GM12878 (cell line): ENCODE results near the gene CXCL14. TPM values are rescaled to one million over a fixed set of nuclear protein-coding genes. Genes with fewer than 3 reads are reported as not detected.

Experiments used
- ATAC-seq: fragments of 200-7000 bp; cut with Tn5 transposase; 3 replicates; pipeline ENCODE4 v1.9.1; 2020; ENCODE audit warnings: mild to moderate bottlenecking, moderate library complexity
- BruUV-seq: library from RNA; stranded (reverse); fragments of 400-500 nt; replicated peaks from 2 replicates; lab custom pipeline; 2021; lab: Mats Ljungman, UMichigan
- CTCF ChIA-PET: fragments of 300-600 bp; sonication (Branson Sonifier 250); formaldehyde crosslinking; extraction: SDS; loops from one replicate; lab custom pipeline; 2021; ENCODE audit warnings: inconsistent platforms; lab: Yijun Ruan, JAX
- POLR2A ChIA-PET: fragments of 350-600 bp; formaldehyde crosslinking; extraction: SDS; loops from one replicate; lab custom pipeline; 2021; ENCODE audit warnings: inconsistent platforms; lab: Charles Lee
- RAD21 ChIA-PET: fragments of 300-600 bp; sonication (Branson Sonifier 250); formaldehyde crosslinking; loops from one replicate; lab custom pipeline; 2023; ENCODE audit warnings: antibody characterized with exemption; ENCODE audit not compliant: unreplicated experiment; lab: Charles Lee
- SMC1A ChIA-PET: fragments of 300-600 bp; sonication (Branson Sonifier 250); formaldehyde crosslinking; loops from one replicate; lab custom pipeline; 2023; ENCODE audit not compliant: unreplicated experiment, uncharacterized antibody; lab: Charles Lee
- DNase-seq: peaks from one replicate; pipeline ENCODE4 v3.0.0-alpha.2; 2011; ENCODE audit warnings: low read depth, low spot score
- FAIRE-seq: peaks from 3 replicates; lab custom pipeline; 2011; peaks lifted over from hg19 to GRCh38; lab: Jason Lieb, UNC
- H2AFZ ChIP-seq: 2 replicates; pipeline ENCODE4 v1.6.0; 2011; ENCODE audit warnings: low read depth, low read length, control low read depth; ENCODE audit not compliant: control insufficient read depth
- H3K27ac ChIP-seq: 2 replicates; pipeline ENCODE4 v1.5.1; 2011; ENCODE audit warnings: control low read depth; ENCODE audit not compliant: control insufficient read depth, insufficient read depth
- H3K27me3 ChIP-seq, 2 experiments: replicated peaks in 1 of 2; 2 replicates each; pipeline versions ENCODE4 v1.6.0 to v1.6.1; 2011; ENCODE audit warnings: low read length in 1 of 2; ENCODE audit not compliant: control insufficient read depth in 2 of 2, insufficient read depth in 2 of 2
- H3K36me3 ChIP-seq, 2 experiments: 2 replicates each; pipeline ENCODE4 v1.5.1; 2011; ENCODE audit warnings: low read length in 1 of 2; ENCODE audit not compliant: control insufficient read depth in 2 of 2, insufficient read depth in 2 of 2
- H3K4me1 ChIP-seq: 2 replicates; pipeline ENCODE4 v1.6.1; 2011; ENCODE audit warnings: mild to moderate bottlenecking, low read length, moderate library complexity, mixed read lengths; ENCODE audit not compliant: control insufficient read depth, insufficient read depth
- H3K4me2 ChIP-seq: 2 replicates; pipeline ENCODE4 v1.6.0; 2011; ENCODE audit warnings: control low read depth; ENCODE audit not compliant: control insufficient read depth, insufficient read depth
- H3K4me3 ChIP-seq: fragments of 200-600 bp; sonication (generic); 2 replicates; pipeline ENCODE4 v1.5.1; 2016
- H3K79me2 ChIP-seq: 2 replicates; pipeline ENCODE4 v1.6.0; 2011; ENCODE audit warnings: low read length; ENCODE audit not compliant: control insufficient read depth, insufficient read depth
- H3K9ac ChIP-seq: 2 replicates; pipeline ENCODE4 v1.8.0; 2011; ENCODE audit warnings: low read length, control low read depth, mixed read lengths; ENCODE audit not compliant: control insufficient read depth, insufficient read depth
- H3K9me3 ChIP-seq: replicated peaks from 3 replicates; pipeline ENCODE4 v1.5.1; 2011; ENCODE audit warnings: mild to moderate bottlenecking, low read length; ENCODE audit not compliant: control insufficient read depth, insufficient read depth
- H4K20me1 ChIP-seq: 2 replicates; pipeline ENCODE4 v1.6.0; 2011; ENCODE audit not compliant: control insufficient read depth, insufficient read depth
- ASH2L ChIP-seq: fragments of 300-600, 200-600 bp; sonication (generic); IDR thresholded peaks from 2 replicates; pipeline ENCODE4 v1.6.1; 2017; ENCODE audit warnings: low read depth, mild to moderate bottlenecking, borderline replicate concordance
- ATF3 ChIP-seq: IDR thresholded peaks from 2 replicates; pipeline ENCODE4 v1.6.1; 2011; ENCODE audit warnings: low read depth, mild to moderate bottlenecking, low read length, moderate library complexity, borderline replicate concordance; ENCODE audit errors: extremely low read depth
- ATF7 ChIP-seq: fragments of 450-650 bp; IDR thresholded peaks from 2 replicates; pipeline ENCODE4 v1.6.1; 2016; ENCODE audit warnings: low read depth, mild to moderate bottlenecking
- BMI1 ChIP-seq: fragments of 450-650 bp; IDR thresholded peaks from 2 replicates; pipeline ENCODE4 v1.6.1; 2016; ENCODE audit warnings: mild to moderate bottlenecking, moderate library complexity, borderline replicate concordance
- CBX3 ChIP-seq: fragments of 200-600 bp; sonication (generic); IDR thresholded peaks from 2 replicates; pipeline ENCODE4 v1.6.1; 2016; ENCODE audit warnings: low read depth, borderline replicate concordance
- CHD2 ChIP-seq: IDR thresholded peaks from 2 replicates; pipeline ENCODE4 v1.6.1; 2011; ENCODE audit warnings: low read depth, low read length, improper control_type of control experiment, borderline replicate concordance
- CHD4 ChIP-seq: fragments of 200-600 bp; sonication (generic); IDR thresholded peaks from 2 replicates; pipeline ENCODE4 v1.6.1; 2016; ENCODE audit warnings: mild to moderate bottlenecking
- EED ChIP-seq: sonication (generic); IDR thresholded peaks from 2 replicates; pipeline ENCODE4 v1.6.1; 2016; ENCODE audit warnings: antibody characterized with exemption, low read depth
- ETV6 ChIP-seq, 2 experiments: fragments of 450-650 bp in 1 of 2; IDR thresholded peaks in 1 of 2; conservative IDR thresholded peaks in 1 of 2; 2 replicates each; pipeline ENCODE4 v1.6.1; 2014; ENCODE audit warnings: antibody characterized with exemption in 1 of 2, borderline replicate concordance in 1 of 2, low read depth in 1 of 2, mild to moderate bottlenecking in 1 of 2, moderate library complexity in 1 of 2
- HDGF ChIP-seq: fragments of 450-650 bp; IDR thresholded peaks from 2 replicates; pipeline ENCODE4 v1.6.1; 2016; ENCODE audit warnings: antibody characterized with exemption
- LARP7 ChIP-seq: fragments of 450-650 bp; IDR thresholded peaks from 2 replicates; pipeline ENCODE4 v1.6.1; 2017; ENCODE audit warnings: mild to moderate bottlenecking
- MEF2A ChIP-seq: IDR thresholded peaks from 2 replicates; pipeline ENCODE4 v1.6.1; 2011; ENCODE audit warnings: low read depth, mild to moderate bottlenecking, low read length, moderate library complexity; ENCODE audit not compliant: insufficient read depth
- MTA2 ChIP-seq: fragments of 450-650 bp; IDR thresholded peaks from 2 replicates; pipeline ENCODE4 v1.6.1; 2016; ENCODE audit warnings: low read depth, mild to moderate bottlenecking, moderate library complexity
- NFYA ChIP-seq: IDR thresholded peaks from 2 replicates; pipeline ENCODE4 v1.6.1; 2011; ENCODE audit warnings: low read depth, mild to moderate bottlenecking, low read length, improper control_type of control experiment, borderline replicate concordance
- NR2F1 ChIP-seq: fragments of 450-650 bp; conservative IDR thresholded peaks from 2 replicates; pipeline ENCODE4 v1.6.1; 2017; ENCODE audit warnings: mild to moderate bottlenecking
- RAD21 ChIP-seq: IDR thresholded peaks from 2 replicates; pipeline ENCODE4 v1.6.1; 2011; ENCODE audit warnings: mild to moderate bottlenecking, low read depth, low read length, moderate library complexity; ENCODE audit not compliant: insufficient read depth
- RELB ChIP-seq: fragments of 450-650 bp; IDR thresholded peaks from 2 replicates; pipeline ENCODE4 v1.6.1; 2017; ENCODE audit warnings: low read depth, mild to moderate bottlenecking, moderate library complexity
- RUNX3 ChIP-seq: IDR thresholded peaks from 2 replicates; pipeline ENCODE4 v1.6.1; 2012; ENCODE audit warnings: low read length, inconsistent platforms
- WGBS: methylation state at CpG from one replicate; pipeline ENCODE4 v1.1.6; 2016; ENCODE audit warnings: low lambda C conversion rate; ENCODE audit not compliant: insufficient replicate concordance, insufficient coverage; ENCODE audit errors: missing lambda C conversion rate; 5-methylcytosine and 5-hydroxymethylcytosine counted together
- in situ Hi-C: fragments of 300-500 bp; cut with MboI; formaldehyde crosslinking; loops from 9 replicates; pipeline ENCODE4 v1.14.3; 2018; ENCODE audit warnings: mixed read lengths
- intact Hi-C: fragments of 100-400 bp; cut with micrococcal nuclease; formaldehyde crosslinking; loops from one replicate; pipeline ENCODE4 v1.14.2; 2022; ENCODE audit not compliant: unreplicated experiment
- polyA plus RNA-seq, 11 experiments: library from polyadenylated mRNA; depleted of rRNA in 4 of 11; unstranded in 6 of 11; stranded (reverse) in 5 of 11; fragments of >200 nt; fragmentation: Nextera tagmentation in 4 of 11; fragmentation: Illumina TruSeq in 1 of 11; extraction: Ambion mirVana in 4 of 11; extraction: Trizol in 1 of 11; gene quantifications; 1 replicate in 1 of 11; 2 replicates in 10 of 11; pipeline versions ENCODE4 v1.2.1 to v1.2.3, GENCODE V29; 2011 to 2016; ENCODE audit warnings: inconsistent platforms in 2 of 11, missing spikeins in 2 of 11, low read depth in 1 of 11
- total RNA-seq, 4 experiments: library from RNA; depleted of rRNA in 3 of 4; stranded (reverse); fragments of >200 nt in 3 of 4; fragmentation: Illumina TruSeq in 1 of 4; extraction: Trizol in 1 of 4; gene quantifications; 2 replicates each; pipeline versions ENCODE4 v1.2.1 to v1.2.3, GENCODE V29; 2013 to 2021

The CXCL14 gene
- total and polyA plus RNA-seq, 10 of the 15 experiments (the other 5 are each of a cell fraction or from before 2014, with no cell fraction given), result 0.05 TPM; not detected in 9

- Histone ChIP-seq H3K27me3 (peaks cover 9 to 11% of the 10 kb centered on the region in 2 experiments), H2AFZ (no peak overlapping the region), H3K27ac (no peak overlapping the region), H4K20me1 (no peaks in the 10 kb centered on the region), H3K4me3 (no peak overlapping the region), H3K9me3 (no peaks in the 10 kb centered on the region; the same call in 2 of the 3 replicates), H3K36me3 (no peaks in the 10 kb centered on the region), H3K4me2 (no peak overlapping the region), H3K9ac (no peak overlapping the region), H3K4me1 (no peaks in the 10 kb centered on the region), H3K79me2 (no peaks in the 10 kb centered on the region)
- no TSS peak for BruUV-seq
- DNase-seq, result no peak
- ChIA-PET SMC1A (interaction anchor here (0.6 kb wide), 1 partner anchor 1782 kb away, joined by 3 read pairs; no protein-coding TSS in a partner anchor), RAD21 (no interaction called here), CTCF (interaction anchor here (1.3 to 1.7 kb wide), 2 partner anchors 14 to 23 kb away, joined by 3 to 7 read pairs; no protein-coding TSS in a partner anchor), POLR2A (no interaction called here)
- in situ Hi-C loops (no loop called here), intact Hi-C loops (no loop called here)
- no peak for FAIRE-seq
- TF ChIP-seq CHD2, result no peak
- no peak for TF ChIP-seq RUNX3
- TF ChIP-seq ASH2L, result no peak
- no peak for TF ChIP-seq MEF2A
- no peak for TF ChIP-seq EED
- TF ChIP-seq HDGF, result no peak
- no peak for TF ChIP-seq LARP7
- TF ChIP-seq CBX3, result no peak
- no peak for TF ChIP-seq NR2F1
- TF ChIP-seq NFYA, result no peak
- no peak for TF ChIP-seq BMI1
- TF ChIP-seq RAD21, result no peak
- no peak for TF ChIP-seq ATF3
- no peak for TF ChIP-seq MTA2
- no peak for TF ChIP-seq ATF7
- no peak for TF ChIP-seq RELB
- no peak for TF ChIP-seq CHD4
- no peak for TF ChIP-seq ETV6 (conservative IDR thresholded peaks at IDR 0.05 in 1 of 2, IDR thresholded peaks at IDR 0.05 in 1 of 2; ENCODE audit: borderline replicate concordance in 1 of 2, low read depth in 1 of 2)
- WGBS, result 62% methylated on average over 2 of the region's 2 CpGs
- ATAC-seq, result no peak
Observed at GRCh38 chr5:135537745-135538144, 41.0 kb downstream of the CXCL14 start.
